ENCODE results near the gene TCF7L1.

- TF ChIP-seq, protein P1, sequence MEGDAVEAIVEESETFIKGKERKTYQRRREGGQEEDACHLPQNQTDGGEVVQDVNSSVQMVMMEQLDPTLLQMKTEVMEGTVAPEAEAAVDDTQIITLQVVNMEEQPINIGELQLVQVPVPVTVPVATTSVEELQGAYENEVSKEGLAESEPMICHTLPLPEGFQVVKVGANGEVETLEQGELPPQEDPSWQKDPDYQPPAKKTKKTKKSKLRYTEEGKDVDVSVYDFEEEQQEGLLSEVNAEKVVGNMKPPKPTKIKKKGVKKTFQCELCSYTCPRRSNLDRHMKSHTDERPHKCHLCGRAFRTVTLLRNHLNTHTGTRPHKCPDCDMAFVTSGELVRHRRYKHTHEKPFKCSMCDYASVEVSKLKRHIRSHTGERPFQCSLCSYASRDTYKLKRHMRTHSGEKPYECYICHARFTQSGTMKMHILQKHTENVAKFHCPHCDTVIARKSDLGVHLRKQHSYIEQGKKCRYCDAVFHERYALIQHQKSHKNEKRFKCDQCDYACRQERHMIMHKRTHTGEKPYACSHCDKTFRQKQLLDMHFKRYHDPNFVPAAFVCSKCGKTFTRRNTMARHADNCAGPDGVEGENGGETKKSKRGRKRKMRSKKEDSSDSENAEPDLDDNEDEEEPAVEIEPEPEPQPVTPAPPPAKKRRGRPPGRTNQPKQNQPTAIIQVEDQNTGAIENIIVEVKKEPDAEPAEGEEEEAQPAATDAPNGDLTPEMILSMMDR (optimal IDR thresholded peaks at IDR 0.05 in 1 of 3, IDR thresholded peaks at IDR 0.05 in 1 of 3, conservative IDR thresholded peaks at IDR 0.05 in 1 of 3; ENCODE audit: extremely low read depth in 1 of 3, insufficient read depth in 2 of 3, low read length in 3 of 3), result no peak
- TF ChIP-seq EZH2 (IDR thresholded peaks at IDR 0.05; ENCODE audit: low read length), result no peak
Observed at GRCh38 chr2:85181844-85182456, 48.8 kb downstream of the TCF7L1 start.

Measured in keratinocyte (primary cell).